H4 (cell line): ENCODE data around the gene RNF20. TPM values are rescaled to one million over a fixed set of nuclear protein-coding genes. Genes with fewer than 3 reads are reported as not detected.

ENCODE experiments used
- DNase-seq: peaks from one replicate; pipeline ENCODE4 v3.0.0-alpha.2; 2015; ENCODE audit warnings: low spot score
- total RNA-seq: library from RNA; depleted of rRNA; stranded (reverse); fragments of >200 nt; shearing (Covaris generic); gene quantifications from 2 replicates; pipeline ENCODE4 v1.2.3, GENCODE V29; 2014; rRNA removed

RNF20 gene
- total RNA-seq, 1 experiment from 2014 or later = 27.5 TPM

DNA sequence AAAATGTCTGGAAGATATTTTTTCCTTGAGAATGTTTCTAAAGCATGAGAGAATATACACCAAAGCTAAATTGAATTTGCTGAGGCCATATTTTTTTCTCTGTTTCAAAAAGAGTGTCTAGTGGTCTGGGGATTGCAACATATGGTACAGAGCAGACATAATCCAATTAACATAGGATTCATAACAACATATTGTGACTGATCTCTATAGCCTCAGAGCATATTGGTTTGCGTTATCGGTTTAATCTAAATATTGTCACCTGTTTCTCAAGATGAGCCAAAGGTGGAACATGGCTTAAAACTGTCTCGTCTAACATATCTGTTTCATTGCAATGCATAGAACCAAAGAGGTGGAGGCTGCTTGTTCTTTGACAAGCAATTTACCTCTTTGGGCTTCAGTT, 57.2 kb downstream of the RNF20 start:
- DNase-seq = no peak

DNA sequence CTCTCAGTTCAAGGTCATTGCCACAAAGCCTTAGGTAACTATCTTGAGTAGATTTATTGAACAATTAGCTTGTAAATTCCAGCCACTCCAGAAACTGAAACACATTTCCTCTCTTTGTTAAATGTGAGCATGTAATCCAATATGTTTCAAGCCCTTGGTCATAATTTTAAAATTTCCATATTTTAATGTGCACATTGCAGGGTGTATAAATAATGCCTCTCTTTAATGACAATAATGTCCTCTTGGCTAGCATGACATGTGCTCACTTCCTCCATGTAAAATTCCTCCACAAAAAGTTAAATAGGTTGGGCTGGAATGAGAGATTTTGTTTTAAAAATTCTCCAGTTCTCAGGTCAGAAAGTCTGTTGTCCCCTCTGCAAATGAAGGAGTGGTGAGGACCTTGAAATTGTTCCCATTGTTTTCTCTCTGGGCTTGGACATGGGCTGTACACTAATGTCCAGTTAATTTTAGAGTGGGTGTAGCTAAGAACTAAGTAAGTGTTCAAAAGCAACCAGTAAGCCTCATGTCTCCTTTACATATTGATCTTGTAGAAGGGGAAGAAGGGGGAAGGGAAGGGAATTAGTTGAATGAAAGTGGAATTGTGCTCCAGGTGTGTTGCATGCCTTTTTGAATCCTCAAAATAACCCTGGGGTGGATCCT, 58.3 kb downstream of the RNF20 start:
- DNase-seq = no peak

DNA sequence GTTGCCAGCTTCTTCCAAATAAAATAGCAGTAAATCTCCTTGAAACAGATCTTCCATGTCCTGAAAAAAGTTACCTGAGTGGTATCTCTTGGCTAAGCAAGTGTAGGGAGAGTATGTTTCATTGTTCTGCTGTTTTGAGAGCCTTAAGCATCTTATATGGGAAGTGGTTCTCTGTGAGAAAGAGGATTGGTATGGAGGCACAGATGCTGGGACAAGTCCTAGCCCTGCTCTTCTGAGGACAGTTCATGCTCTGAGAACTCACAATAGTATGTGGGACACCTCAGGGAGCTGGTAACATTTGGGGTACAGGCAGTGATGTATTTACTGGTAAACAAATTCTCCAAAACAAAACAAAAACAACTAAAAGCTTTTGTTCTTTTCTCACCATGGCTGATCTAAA, 59.1 kb downstream of the RNF20 start:
- DNase-seq = no peak

DNA sequence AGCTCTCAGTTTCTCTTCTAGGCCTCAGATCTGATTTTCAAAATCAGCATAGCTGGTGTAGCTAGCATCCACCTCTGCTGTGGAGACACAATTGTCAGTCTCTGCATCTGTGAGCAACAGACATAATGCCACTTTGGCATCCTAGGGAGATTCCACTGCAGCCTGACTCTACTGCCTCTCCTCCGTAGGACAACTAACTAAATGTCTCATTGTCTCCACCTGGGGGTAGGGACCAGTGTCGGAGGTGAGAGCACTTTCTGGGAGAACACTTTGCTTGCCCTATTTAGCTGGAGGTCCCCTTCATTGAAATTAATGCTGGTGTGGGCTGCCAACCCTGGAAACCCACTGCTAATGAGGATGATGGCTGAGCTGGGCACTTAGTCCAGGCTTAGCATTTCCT, 59.7 kb downstream of the RNF20 start:
- no peak for DNase-seq

DNA sequence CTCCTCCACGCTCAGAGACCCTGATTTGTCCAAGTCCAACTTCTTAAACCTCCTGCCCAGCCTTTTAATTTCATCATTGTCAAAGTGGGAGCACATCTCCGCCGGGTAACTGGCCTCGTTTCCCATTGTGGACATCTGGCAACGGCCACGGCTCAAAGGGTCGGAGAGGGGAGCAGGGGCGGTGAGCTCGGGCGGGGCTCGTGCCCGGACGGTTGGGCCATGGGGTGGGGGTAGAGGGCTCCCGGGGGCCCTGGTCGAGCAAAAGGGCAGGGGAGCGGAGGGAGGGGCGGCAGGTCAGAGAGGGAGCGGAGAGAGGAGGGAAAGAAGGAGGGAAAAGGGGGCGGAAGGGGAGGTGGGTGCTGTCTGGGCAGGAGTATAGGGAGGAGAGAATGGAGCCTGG, 61.1 kb downstream of the RNF20 start, which contains the start of gene PPP3R2:
PPP3R2 (minus strand) TSS at position 174 of the 400 bp plus-strand sequence; CDS start at position 126, 48 bp downstream.
- DNase-seq = no peak

DNA sequence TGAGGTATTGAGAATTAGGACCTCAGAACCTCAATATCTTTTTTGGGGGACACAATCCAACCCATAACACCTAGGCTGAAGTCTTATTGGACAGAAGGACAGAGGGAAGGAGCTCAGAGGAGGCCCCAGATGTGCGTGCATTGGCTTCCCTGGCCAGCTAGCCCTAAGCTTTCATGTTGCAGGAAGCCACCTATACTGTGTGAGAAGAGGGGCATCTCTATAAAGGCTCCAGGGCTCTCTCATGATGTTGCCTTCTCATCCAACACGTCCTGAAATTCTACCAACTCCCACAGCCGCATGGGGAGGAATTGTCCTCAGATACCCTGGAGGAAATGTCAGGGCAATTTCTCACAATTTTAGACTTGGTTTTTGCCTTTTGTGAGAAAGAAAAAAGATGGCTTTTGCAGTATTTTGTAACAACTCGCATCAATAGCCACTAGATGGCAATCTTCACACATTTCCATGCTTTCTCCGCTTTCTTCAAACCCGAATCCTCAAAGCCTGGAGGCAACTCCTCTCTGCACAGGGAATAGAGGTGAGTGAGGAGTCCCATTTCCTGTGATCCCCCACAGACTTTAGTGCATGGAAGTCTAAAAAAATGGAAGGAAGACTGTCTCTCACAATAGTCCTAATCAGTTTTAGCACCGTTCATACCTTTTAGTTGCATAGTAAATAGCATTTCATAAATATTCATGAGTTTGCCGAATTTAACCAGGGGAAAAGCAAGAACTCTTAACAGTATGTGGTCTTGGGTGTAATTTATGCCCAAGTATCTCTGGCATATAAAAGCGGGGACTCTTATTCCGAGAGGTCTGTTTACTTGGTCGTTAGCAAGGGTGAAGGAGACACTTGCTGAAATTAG, 68.5 kb downstream of the RNF20 start:
- DNase-seq = peak; percentile 63

DNA sequence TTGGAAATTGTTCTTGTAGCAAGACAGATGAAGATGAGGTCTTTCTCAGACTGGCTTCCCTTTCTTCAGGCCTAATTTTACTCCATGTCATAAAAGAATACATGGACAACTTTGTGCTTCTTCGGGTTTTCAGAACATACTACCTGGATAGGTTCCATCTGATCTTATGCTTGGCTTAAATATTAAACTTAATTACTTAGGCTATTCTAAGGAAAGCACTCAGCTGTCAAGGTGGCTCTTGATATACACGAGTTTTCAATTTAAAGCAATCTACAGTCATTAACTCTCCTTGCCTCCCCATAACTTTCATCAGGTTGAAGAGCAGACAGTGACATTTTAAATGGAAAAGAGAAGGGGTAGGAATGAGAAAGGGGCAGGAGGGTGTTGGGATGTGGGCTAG, 70.6 kb downstream of the RNF20 start:
- no peak for DNase-seq

DNA sequence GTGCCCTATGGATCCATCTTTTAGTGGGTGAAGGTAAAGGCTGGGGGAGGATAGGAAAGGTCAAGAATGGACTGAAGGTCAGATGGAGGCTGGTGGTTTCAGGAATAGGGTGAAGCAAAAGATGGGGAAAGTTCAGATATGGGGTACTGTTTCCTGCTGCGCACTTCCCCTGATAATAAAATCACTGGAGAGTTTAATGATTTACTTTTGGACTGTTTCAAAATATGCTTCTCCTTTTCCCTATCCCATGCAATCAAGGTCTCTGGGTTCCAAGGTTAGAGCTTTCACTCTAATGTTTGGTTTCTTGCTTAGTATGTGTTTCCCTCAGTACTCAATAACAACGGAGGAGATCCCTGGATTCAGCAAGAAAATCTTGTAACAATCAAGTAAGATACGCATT, 71.9 kb downstream of the RNF20 start:
- no peak for DNase-seq

Other genes with a start within 250 kb of the RNF20 start
- gene BAAT, start 148.8 kb upstream of the RNF20 start, total RNA-seq = not detected in 2 replicates
- 18.6 and 23.4 TPM in 2 replicates for gene MRPL50, start 135.2 kb upstream of the RNF20 start, total RNA-seq
- 10.0 and 13.6 TPM in 2 replicates for gene ZNF189, start 135.0 kb upstream of the RNF20 start, total RNA-seq
- not detected in 2 replicates for gene ALDOB, start 98.1 kb upstream of the RNF20 start, total RNA-seq
- not detected in 2 replicates for gene PPP3R2, start 61.1 kb downstream of the RNF20 start, total RNA-seq
- 0.04 TPM in 1 of 2 replicates, not detected in the other for gene GRIN3A, start 204.8 kb downstream of the RNF20 start, total RNA-seq